OCI-LY7 (cell line): ENCODE results near the gene SRGAP3. TPM values are rescaled to one million over a fixed set of nuclear protein-coding genes. Genes with fewer than 3 reads are reported as not detected.

Source experiments
- BruUV-seq: library from RNA; stranded (reverse); fragments of 400-500 nt; replicated peaks from 2 replicates; lab custom pipeline; 2021; lab: Mats Ljungman, UMichigan
- CTCF ChIA-PET: fragments of 300-600 bp; sonication (Branson Sonifier 250); formaldehyde crosslinking; loops from one replicate; lab custom pipeline; 2022; ENCODE audit warnings: antibody characterized with exemption; ENCODE audit not compliant: unreplicated experiment; lab: Charles Lee
- POLR2A ChIA-PET: fragments of 300-600 bp; sonication (Branson Sonifier 250); formaldehyde crosslinking; loops from one replicate; lab custom pipeline; 2022; ENCODE audit warnings: antibody characterized with exemption; lab: Charles Lee
- DNase-seq: peaks from one replicate; pipeline ENCODE4 v3.0.0-alpha.2; 2015; ENCODE audit warnings: low spot score
- H2AFZ ChIP-seq: fragments of 200-600 bp; sonication (generic), shearing (Covaris generic); 2 replicates; pipeline ENCODE4 v1.6.1; 2014; ENCODE audit warnings: mild to moderate bottlenecking, antibody characterized with exemption, low read length, moderate library complexity
- H3K27ac ChIP-seq: fragments of 200-600 bp; sonication (generic); 2 replicates; pipeline ENCODE4 v1.5.1; 2014; ENCODE audit warnings: mixed run types, low read depth, mild to moderate bottlenecking, moderate library complexity, low read length, inconsistent platforms; ENCODE audit not compliant: poor library complexity, severe bottlenecking
- H3K36me3 ChIP-seq: fragments of 200-600 bp; sonication (generic); 2 replicates; pipeline ENCODE4 v1.6.1; 2014; ENCODE audit warnings: mild to moderate bottlenecking, antibody characterized with exemption, low read length, moderate library complexity, mixed read lengths; ENCODE audit not compliant: insufficient read depth
- H3K4me1 ChIP-seq: fragments of 200-600 bp; sonication (generic); 2 replicates; pipeline ENCODE4 v1.5.1; 2014; ENCODE audit warnings: mild to moderate bottlenecking, low read length; ENCODE audit not compliant: insufficient read depth, poor library complexity, severe bottlenecking
- H3K4me2 ChIP-seq: fragments of 200-600 bp; sonication (generic); 2 replicates; pipeline ENCODE4 v1.6.1; 2014; ENCODE audit warnings: mild to moderate bottlenecking, low read length
- H3K4me3 ChIP-seq: fragments of 200-600 bp; sonication (generic); 2 replicates; pipeline ENCODE4 v1.5.1; 2014; ENCODE audit warnings: mild to moderate bottlenecking, low read depth, low read length; ENCODE audit not compliant: poor library complexity, severe bottlenecking
- H3K79me2 ChIP-seq: fragments of 200-600 bp; sonication (generic); 2 replicates; pipeline ENCODE4 v1.6.1; 2016; ENCODE audit warnings: low read depth, mild to moderate bottlenecking, low read length, moderate library complexity, mixed read lengths; ENCODE audit not compliant: insufficient read depth
- H3K9me2 ChIP-seq: fragments of 200-600 bp; sonication (generic); 2 replicates; pipeline ENCODE4 v1.6.1; 2016; ENCODE audit warnings: mild to moderate bottlenecking, low read length, mixed read lengths; ENCODE audit not compliant: insufficient read depth
- H3K9me3 ChIP-seq: fragments of 200-600 bp; sonication (generic); 2 replicates; pipeline ENCODE4 v1.6.1; 2014; ENCODE audit warnings: mild to moderate bottlenecking, mixed run types, low read length, mixed read lengths
- H4K20me1 ChIP-seq: fragments of 200-600 bp; sonication (generic); 2 replicates; pipeline ENCODE4 v1.6.1; 2014; ENCODE audit warnings: mild to moderate bottlenecking, antibody characterized with exemption, low read length, moderate library complexity, mixed read lengths; ENCODE audit not compliant: insufficient read depth
- CTCF ChIP-seq: fragments of 200-600 bp; sonication (generic); conservative IDR thresholded peaks from 2 replicates; pipeline ENCODE4 v1.5.1; 2014; ENCODE audit warnings: mild to moderate bottlenecking, antibody characterized with exemption, low read length, moderate library complexity, mixed read lengths
- EZH2phosphoT487 ChIP-seq: fragments of 200-600 bp; sonication (generic); IDR thresholded peaks from 2 replicates; pipeline ENCODE4 v1.6.1; 2018; ENCODE audit warnings: low read depth, borderline replicate concordance, mild to moderate bottlenecking, mixed run types, antibody characterized with exemption, low read length, moderate library complexity, mixed read lengths
- intact Hi-C: fragments of 100-400 bp; cut with micrococcal nuclease; formaldehyde crosslinking; loops from one replicate; pipeline ENCODE4 v1.10.0; 2022; ENCODE audit not compliant: unreplicated experiment
- total RNA-seq, 2 experiments: library from RNA; depleted of rRNA in 1 of 2; stranded (reverse); fragments of >200 nt in 1 of 2; shearing (Covaris generic) in 1 of 2; gene quantifications; 2 replicates each; pipeline ENCODE4 v1.2.3, GENCODE V29; 2014 to 2022

SRGAP3 gene
- total RNA-seq, 2 experiments from 2014 or later: 1.5 to 1.7 TPM

GRCh38 chr3:9008550-9009255 is 240.7 kb downstream of the SRGAP3 start:
- intact Hi-C loops: no loop called here
- no peaks in the 10 kb centered on the region for H3K9me2 ChIP-seq
- CTCF ChIA-PET: no interaction called here
- no peak for TF ChIP-seq EZH2phosphoT487
- TF ChIP-seq CTCF: no peak
- H3K4me1 ChIP-seq: no peaks in the 10 kb centered on the region
- H3K27ac ChIP-seq: no peak overlapping the region
- no TSS peak for BruUV-seq
- H2AFZ ChIP-seq: no peak overlapping the region
- H3K79me2 ChIP-seq: no peaks in the 10 kb centered on the region
- POLR2A ChIA-PET: no interaction called here
- no peak for DNase-seq
- H3K36me3 ChIP-seq: no peaks in the 10 kb centered on the region
- no peak overlapping the region for H3K4me3 ChIP-seq
- H4K20me1 ChIP-seq: no peaks in the 10 kb centered on the region
- no peaks in the 10 kb centered on the region for H3K9me3 ChIP-seq
- H3K4me2 ChIP-seq: no peak overlapping the region

GRCh38 chr3:9007928-9008327 is 241.5 kb downstream of the SRGAP3 start:
- Histone ChIP-seq H3K4me3 (no peak overlapping the region), H3K9me2 (no peaks in the 10 kb centered on the region), H3K27ac (no peak overlapping the region), H3K36me3 (no peaks in the 10 kb centered on the region), H2AFZ (no peak overlapping the region), H3K4me1 (no peaks in the 10 kb centered on the region), H3K79me2 (no peaks in the 10 kb centered on the region), H3K4me2 (no peak overlapping the region), H4K20me1 (no peaks in the 10 kb centered on the region), H3K9me3 (no peaks in the 10 kb centered on the region)
- TF ChIP-seq CTCF (no peak), EZH2phosphoT487 (no peak)
- no peak for DNase-seq
- POLR2A ChIA-PET: interaction anchor here (0.6 kb wide), 1 partner anchor 1896 kb away, joined by 3 read pairs; no protein-coding TSS in a partner anchor
- no TSS peak for BruUV-seq
- intact Hi-C loops: no loop called here
- CTCF ChIA-PET: no interaction called here

- no peak overlapping the region for H2AFZ ChIP-seq
- H3K27ac ChIP-seq: no peak overlapping the region
- ChIA-PET POLR2A (interaction anchor here (0.6 kb wide), 1 partner anchor 1895 kb away, joined by 3 read pairs; no protein-coding TSS in a partner anchor), CTCF (no interaction called here)
- no peaks in the 10 kb centered on the region for H4K20me1 ChIP-seq
- no peak overlapping the region for H3K4me3 ChIP-seq
- no peaks in the 10 kb centered on the region for H3K9me3 ChIP-seq
- H3K36me3 ChIP-seq: no peaks in the 10 kb centered on the region
- no peaks in the 10 kb centered on the region for H3K79me2 ChIP-seq
- BruUV-seq: no TSS peak
- TF ChIP-seq CTCF: no peak
- TF ChIP-seq EZH2phosphoT487: no peak
- no peaks in the 10 kb centered on the region for H3K9me2 ChIP-seq
- intact Hi-C loops: no loop called here
- no peaks in the 10 kb centered on the region for H3K4me1 ChIP-seq
- no peak overlapping the region for H3K4me2 ChIP-seq
- no peak for DNase-seq
Observed at GRCh38 chr3:9007213-9007612, 242.2 kb downstream of the SRGAP3 start.
